Measurements from ENCODE around the gene UMOD.

UMOD gene

DNA sequence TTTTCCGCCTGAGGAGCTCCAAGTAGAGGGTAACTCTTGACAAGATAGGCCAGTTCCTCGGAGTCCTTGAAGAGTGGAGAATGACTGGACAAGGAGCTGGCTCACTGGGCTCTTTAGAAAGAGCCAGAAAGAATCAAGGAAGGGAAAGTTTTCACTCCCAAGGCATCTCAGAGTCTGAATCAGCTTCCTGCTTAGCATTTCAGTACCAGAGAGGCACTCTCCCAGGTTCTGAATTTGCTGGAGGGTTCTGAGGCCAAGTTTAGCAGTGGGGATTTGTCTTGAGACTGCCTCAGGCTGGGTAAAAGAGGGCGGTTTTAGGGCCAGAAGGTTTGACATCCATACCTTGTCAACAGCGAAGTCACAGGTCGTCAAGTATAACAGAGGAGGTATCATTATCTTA lies 50.7 kb downstream of the UMOD start:
- no peak for DNase-seq (ENCODE audit: low read depth)

DNA sequence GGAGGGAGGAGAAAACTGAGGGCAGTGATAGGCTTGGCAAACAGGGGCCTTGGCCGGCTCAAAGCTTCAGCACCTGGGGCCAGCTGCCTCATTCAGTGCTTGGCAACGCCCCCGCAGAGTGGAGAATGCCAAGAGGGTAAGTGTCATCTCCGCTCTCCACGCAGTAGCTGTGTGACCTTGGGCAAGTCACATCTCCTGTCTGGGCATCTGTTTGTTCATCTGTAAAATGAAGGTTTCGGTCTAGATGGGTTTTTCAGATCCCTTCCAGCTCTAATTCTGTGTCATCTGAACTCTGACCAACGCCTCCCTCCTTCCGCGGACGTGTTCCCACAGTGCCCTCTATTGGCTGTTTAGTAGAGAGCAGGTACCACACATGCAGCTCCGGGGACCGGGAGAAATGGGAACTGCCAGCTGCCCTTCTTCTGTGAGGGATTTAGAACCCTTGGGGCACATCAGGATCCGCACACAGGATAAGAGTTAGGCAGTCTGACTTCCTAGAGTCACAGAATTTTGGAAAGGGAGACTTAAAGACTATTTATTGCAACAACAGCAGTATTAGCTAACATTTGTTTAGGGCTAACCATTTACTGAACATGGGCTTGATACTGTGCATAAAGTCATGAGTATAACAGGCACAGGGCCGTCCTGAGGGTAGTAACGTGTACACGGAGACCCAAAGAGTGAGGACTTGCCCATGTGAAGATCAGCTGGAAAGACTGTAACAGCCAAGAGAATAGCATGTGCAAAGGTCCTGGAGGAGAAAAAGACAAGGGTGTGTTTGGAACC lies 52.0 kb downstream of the UMOD start:
- DNase-seq (ENCODE audit: low read depth), result no peak

- DNase-seq (ENCODE audit: low read depth), result no peak
Observed at GRCh38 chr16:20298452-20298851, 54.1 kb downstream of the UMOD start.

DNA sequence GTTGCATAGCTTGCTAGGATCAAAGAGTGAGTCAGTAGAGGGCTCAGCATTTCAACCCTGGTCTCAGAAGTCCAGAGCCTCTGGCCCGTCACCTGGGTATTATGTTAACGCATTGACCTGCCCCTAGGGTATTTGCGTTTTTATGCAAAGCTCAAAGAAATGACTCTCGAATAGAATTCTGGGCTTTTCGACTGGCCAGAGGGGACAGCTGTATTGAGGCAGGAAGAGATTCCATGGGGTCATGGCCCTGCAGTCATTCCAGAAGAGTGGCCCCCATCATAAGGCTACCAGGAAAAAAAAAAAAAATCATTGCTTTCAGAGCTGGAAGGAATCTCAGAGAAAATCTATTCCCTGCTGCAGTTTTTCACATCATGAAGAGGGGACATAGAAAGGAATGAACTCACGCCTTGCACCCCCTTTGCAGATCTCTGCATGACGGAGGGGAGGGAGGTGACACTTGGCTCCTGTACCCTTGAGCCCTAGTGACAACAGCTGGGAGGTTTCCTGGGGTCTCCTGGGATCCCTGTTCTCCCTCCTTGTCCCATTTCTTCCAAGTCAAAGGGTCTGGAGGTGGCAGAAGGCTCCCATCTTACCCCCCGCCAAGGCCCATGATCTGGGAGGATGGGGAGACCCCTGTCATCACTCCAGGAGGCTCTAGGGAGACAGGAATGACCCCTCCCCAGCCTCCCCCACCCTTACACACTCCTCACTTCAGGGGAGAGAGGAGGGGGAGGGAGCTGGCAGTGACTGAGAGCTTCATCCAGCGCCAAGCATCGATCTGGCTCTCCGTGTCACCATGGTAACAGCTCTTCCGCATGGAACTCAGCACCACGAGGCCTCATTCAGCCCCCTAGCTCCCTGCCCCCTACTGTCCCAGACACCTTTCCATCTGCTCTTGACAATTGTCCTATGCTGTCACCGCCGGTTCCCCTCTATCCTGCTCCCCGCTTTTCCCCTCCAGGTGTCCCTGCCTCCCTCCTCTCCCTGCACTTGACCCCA lies 61.0 kb downstream of the UMOD start:
- DNase-seq (ENCODE audit: low read depth), result no peak

DNA sequence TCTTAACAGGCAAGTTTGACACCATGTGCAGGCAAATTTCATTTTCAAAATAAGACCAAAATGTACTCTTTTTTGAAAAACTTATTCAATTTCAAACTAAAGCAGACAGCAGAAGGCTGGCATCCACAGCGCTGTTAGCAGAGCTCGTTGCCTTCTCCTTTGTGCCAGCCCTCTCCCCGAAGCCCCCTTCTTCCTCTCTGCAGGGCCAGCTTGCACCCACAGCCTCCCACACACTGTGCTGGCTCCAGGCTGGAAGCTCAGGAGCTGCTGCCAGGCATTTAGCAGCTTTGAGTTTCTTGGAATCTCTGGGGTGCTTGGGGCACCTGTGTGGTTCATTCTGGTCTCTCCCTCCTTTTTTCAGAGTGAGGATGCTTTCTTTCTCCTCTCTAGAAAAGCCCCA lies 62.9 kb downstream of the UMOD start:
- no peak for DNase-seq (ENCODE audit: low read depth)

DNA sequence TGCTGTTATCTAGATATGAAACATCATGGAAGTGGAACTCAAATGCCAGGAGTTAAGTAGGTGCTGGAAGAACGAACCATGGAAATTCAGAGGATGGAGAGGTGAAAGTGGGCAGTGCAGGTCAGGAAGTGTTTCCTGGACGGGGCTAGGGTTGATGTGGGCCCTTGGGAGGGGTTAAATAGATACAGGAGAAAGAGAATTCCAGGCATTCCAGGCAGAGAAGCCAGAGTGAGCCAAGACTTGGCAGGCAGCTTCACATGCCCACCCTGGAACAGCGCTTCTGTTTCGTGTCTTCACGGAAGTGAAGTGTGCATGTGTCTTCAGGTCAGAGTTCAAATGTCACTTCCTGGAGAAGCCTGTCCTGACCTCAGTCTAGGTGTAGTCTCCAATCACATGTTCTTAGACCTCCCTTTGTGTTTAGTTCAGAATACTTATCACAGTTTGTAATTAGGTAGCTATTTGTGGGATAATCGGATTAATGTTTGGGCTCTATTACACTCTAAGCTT lies 66.5 kb downstream of the UMOD start:
- DNase-seq (ENCODE audit: low read depth), result no peak

All from HS-5 (cell line).